Neural cell (in vitro differentiated cells): ENCODE data around the gene CTDNEP1. TPM values are rescaled to one million over a fixed set of nuclear protein-coding genes. Genes with fewer than 3 reads are reported as not detected.
A peak's percentile ranks its signal among the peaks of the same experiment; 100 is the strongest.

Experiments
- H2AFZ ChIP-seq: fragments of 200-600, 300-800 bp; sonication (generic), shearing (Covaris generic); 2 replicates; pipeline ENCODE4 v1.6.0; 2014; ENCODE audit warnings: low read depth, mild to moderate bottlenecking, antibody characterized with exemption, low read length, moderate library complexity
- H3F3A ChIP-seq: fragments of 200-600 bp; shearing (Covaris generic); 2 replicates; pipeline ENCODE4 v1.6.1; 2016; ENCODE audit warnings: mild to moderate bottlenecking, moderate library complexity, mixed read lengths, antibody characterized with exemption, low read length; ENCODE audit not compliant: insufficient read depth, poor library complexity, severe bottlenecking
- H3K27ac ChIP-seq: fragments of 200-600, 300-800 bp; sonication (generic), shearing (Covaris generic); 2 replicates; pipeline ENCODE4 v1.5.1; 2014; ENCODE audit warnings: mild to moderate bottlenecking, low read length, moderate library complexity
- H3K27me3 ChIP-seq: fragments of 300-800, 200-600 bp; sonication (generic), shearing (Covaris generic); 2 replicates; pipeline ENCODE4 v1.6.0; 2014; ENCODE audit warnings: mild to moderate bottlenecking, low read depth, low read length, moderate library complexity; ENCODE audit not compliant: insufficient read depth
- H3K36me3 ChIP-seq: fragments of 300-800, 200-600 bp; sonication (generic), shearing (Covaris generic); 2 replicates; pipeline ENCODE4 v1.5.1; 2014; ENCODE audit warnings: mild to moderate bottlenecking, antibody characterized with exemption, low read length, moderate library complexity; ENCODE audit not compliant: insufficient read depth
- H3K4me2 ChIP-seq: fragments of 300-800, 200-600 bp; sonication (generic), shearing (Covaris generic); 2 replicates; pipeline ENCODE4 v1.6.0; 2014; ENCODE audit warnings: mild to moderate bottlenecking, low read length
- H3K4me3 ChIP-seq: fragments of 300-800, 200-600 bp; sonication (generic), shearing (Covaris generic); 2 replicates; pipeline ENCODE4 v1.5.1; 2014; ENCODE audit warnings: mild to moderate bottlenecking, low read length, moderate library complexity
- H3K79me2 ChIP-seq: fragments of 200-600 bp; shearing (Covaris generic); replicated peaks from 2 replicates; pipeline ENCODE4 v1.6.0; 2014; ENCODE audit warnings: mild to moderate bottlenecking, low read length, moderate library complexity; ENCODE audit not compliant: insufficient read depth
- H3K9ac ChIP-seq: fragments of 300-800, 200-600 bp; sonication (generic), shearing (Covaris generic); 2 replicates; pipeline ENCODE4 v1.6.1; 2016; ENCODE audit warnings: mild to moderate bottlenecking, low read length, mixed read lengths
- H3K9me2 ChIP-seq: fragments of 200-600 bp; shearing (Covaris generic); 2 replicates; pipeline ENCODE4 v1.6.1; 2016; ENCODE audit warnings: mild to moderate bottlenecking, low read length, mixed read lengths; ENCODE audit not compliant: insufficient read depth
- H3K9me3 ChIP-seq: fragments of 200-600, 300-800 bp; sonication (generic), shearing (Covaris generic); 2 replicates; pipeline ENCODE4 v1.6.1; 2016; ENCODE audit warnings: mild to moderate bottlenecking, mixed run types, low read length, moderate library complexity, mixed read lengths
- H4K20me1 ChIP-seq: fragments of 200-600 bp; shearing (Covaris generic); 2 replicates; pipeline ENCODE4 v1.6.1; 2016; ENCODE audit warnings: mild to moderate bottlenecking, mixed run types; ENCODE audit not compliant: insufficient read depth
- EP300 ChIP-seq: fragments of 450-650 bp; conservative IDR thresholded peaks from 2 replicates; pipeline ENCODE4 v1.6.1; 2014; ENCODE audit warnings: antibody characterized with exemption, mild to moderate bottlenecking, moderate library complexity; ENCODE audit not compliant: poor library complexity, severe bottlenecking
- EZH2 ChIP-seq: fragments of 200-600, 300-800 bp; shearing (Covaris generic), sonication (generic); IDR thresholded peaks from 2 replicates; pipeline ENCODE4 v1.6.1; 2014; ENCODE audit warnings: antibody characterized with exemption, low read length, borderline replicate concordance, mild to moderate bottlenecking; ENCODE audit not compliant: insufficient read depth, poor library complexity, severe bottlenecking
- MXI1 ChIP-seq: fragments of 450-650 bp; conservative IDR thresholded peaks from 2 replicates; pipeline ENCODE4 v1.6.1; 2014; ENCODE audit warnings: antibody characterized with exemption, mild to moderate bottlenecking; ENCODE audit not compliant: poor library complexity, severe bottlenecking
- POLR2AphosphoS5 ChIP-seq: IDR thresholded peaks from 2 replicates; pipeline ENCODE4 v1.6.1; 2012
- RAD21 ChIP-seq: fragments of 450-650 bp; conservative IDR thresholded peaks from 2 replicates; pipeline ENCODE4 v1.6.1; 2014; ENCODE audit warnings: antibody characterized with exemption, mild to moderate bottlenecking, moderate library complexity
- SMC3 ChIP-seq: fragments of 450-650 bp; conservative IDR thresholded peaks from 2 replicates; pipeline ENCODE4 v1.6.1; 2014; ENCODE audit warnings: antibody characterized with exemption, mild to moderate bottlenecking, moderate library complexity; ENCODE audit not compliant: poor library complexity
- TAF1 ChIP-seq: IDR thresholded peaks from 2 replicates; pipeline ENCODE4 v1.6.1; 2012; ENCODE audit warnings: low read depth
- polyA plus RNA-seq: library from polyadenylated mRNA; depleted of rRNA; stranded (reverse); fragments of >200 nt; gene quantifications from 2 replicates; pipeline ENCODE4 v1.2.3, GENCODE V29; 2014
- TF ChIP-seq, protein P1 (sequence below): fragments of 450-650 bp; IDR thresholded peaks from 2 replicates; pipeline ENCODE4 v1.5.1; 2014; ENCODE audit warnings: antibody characterized with exemption, mild to moderate bottlenecking, moderate library complexity; ENCODE audit not compliant: poor library complexity, severe bottlenecking
- TF ChIP-seq, protein P2 (sequence below): IDR thresholded peaks from 2 replicates; pipeline ENCODE4 v1.6.1; 2012; ENCODE audit warnings: borderline replicate concordance

The CTDNEP1 gene
- polyA plus RNA-seq, 1 donor from 2014 or later = 39.4 TPM

DNA sequence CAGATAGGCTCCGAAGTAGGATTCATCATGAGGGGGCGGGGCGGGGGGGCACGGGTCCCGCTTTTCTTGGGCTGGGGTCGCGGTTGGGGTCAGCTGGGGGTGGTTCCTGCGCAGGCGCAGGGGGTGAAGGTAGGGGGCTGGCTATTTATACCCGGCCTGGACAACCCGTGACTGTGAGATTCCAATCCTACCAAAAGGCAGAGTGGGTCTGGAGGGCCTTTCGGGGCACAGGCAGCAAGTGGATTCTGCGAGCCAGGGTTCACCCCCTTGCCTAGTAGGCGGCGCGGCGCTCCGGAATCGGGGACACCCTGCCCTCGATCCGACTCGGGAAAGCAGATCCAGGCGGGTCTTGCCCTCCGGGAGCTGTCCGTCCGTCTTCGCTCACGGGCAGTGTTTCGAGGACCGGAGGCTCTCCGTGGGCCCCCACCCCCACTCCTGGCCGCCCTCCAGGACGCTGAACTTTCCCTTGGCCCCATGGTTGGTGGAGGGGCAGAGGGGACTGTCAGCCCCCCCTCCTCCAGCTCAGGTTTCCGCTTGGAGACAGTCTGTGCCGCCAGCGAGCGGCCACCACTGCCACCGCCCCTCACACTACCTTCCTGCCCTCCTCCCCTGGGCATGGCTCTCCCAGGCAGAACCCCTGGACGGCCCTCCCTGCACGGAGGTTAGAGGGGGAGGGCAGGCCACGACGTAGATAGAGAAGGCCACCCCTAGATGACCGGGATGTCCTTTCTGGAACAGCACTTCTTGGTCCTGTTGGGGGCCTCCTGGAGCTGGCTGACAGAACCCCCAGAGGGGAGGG is 30.6 kb upstream of the CTDNEP1 start:
- Histone ChIP-seq H3K4me2 (no peak overlapping the region), H3K27me3 (peaks cover 31% of the 10 kb centered on the region), H3K9ac (no peak overlapping the region), H3K79me2 (no peaks in the 10 kb centered on the region), H3K9me2 (no peaks in the 10 kb centered on the region), H3K9me3 (no peaks in the 10 kb centered on the region), H3K36me3 (no peaks in the 10 kb centered on the region), H3K27ac (no peak overlapping the region), H3F3A (no peaks in the 10 kb centered on the region), H2AFZ (no peak overlapping the region), H4K20me1 (no peaks in the 10 kb centered on the region), H3K4me3 (peak overlapping the region; percentile 60)
- peak; percentile 27 for TF ChIP-seq EZH2
- TF ChIP-seq EP300 = no peak

DNA sequence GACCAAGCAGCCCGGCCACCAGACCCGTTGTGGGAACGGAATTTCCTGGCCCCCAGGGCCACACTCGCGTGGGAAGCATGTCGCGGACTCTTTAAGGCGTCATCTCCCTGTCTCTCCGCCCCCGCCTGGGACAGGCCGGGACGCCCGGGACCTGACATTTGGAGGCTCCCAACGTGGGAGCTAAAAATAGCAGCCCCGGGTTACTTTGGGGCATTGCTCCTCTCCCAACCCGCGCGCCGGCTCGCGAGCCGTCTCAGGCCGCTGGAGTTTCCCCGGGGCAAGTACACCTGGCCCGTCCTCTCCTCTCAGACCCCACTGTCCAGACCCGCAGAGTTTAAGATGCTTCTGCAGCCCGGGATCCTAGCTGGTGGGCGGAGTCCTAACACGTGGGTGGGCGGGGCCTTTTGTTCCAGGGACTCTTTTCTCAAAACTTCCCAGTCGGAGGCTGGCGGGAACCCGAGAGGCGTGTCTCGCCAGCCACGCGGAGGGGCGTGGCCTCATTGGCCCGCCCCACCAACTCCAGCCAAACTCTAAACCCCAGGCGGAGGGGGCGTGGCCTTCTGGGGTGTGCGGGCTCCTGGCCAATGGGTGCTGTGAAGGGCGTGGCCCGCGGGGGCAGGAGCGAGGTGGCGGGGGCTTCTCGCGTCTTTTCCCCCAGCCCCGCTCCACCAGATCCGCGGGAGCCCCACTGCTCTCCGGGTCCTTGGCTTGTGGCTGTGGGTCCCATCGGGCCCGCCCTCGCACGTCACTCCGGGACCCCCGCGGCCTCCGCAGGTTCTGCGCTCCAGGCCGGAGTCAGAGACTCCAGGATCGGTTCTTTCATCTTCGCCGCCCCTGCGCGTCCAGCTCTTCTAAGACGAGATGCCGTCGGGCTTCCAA is 29.8 kb upstream of the CTDNEP1 start, which contains the start of gene SLC2A4:
Gene SLC2A4, plus strand, starts transcription at position 645 of the 879 bp plus-strand sequence. Its CDS starts 217 bp downstream, at position 862.
- Histone ChIP-seq H4K20me1 (no peaks in the 10 kb centered on the region), H3K4me2 (peak within 1 kb of the TSS; percentile 84), H3F3A (no peaks in the 10 kb centered on the region), H3K36me3 (no peaks in the 10 kb centered on the region), H3K27ac (no peak within 1 kb of the TSS), H3K27me3 (peaks cover 31% of the 10 kb centered on the region), H3K4me3 (peak within 1 kb of the TSS; percentile 60), H3K9me3 (no peaks in the 10 kb centered on the region), H3K79me2 (no peaks in the 10 kb centered on the region), H3K9ac (no peak within 1 kb of the TSS), H2AFZ (no peak within 1 kb of the TSS), H3K9me2 (no peaks in the 10 kb centered on the region)
- TF ChIP-seq RAD21 = no peak
- TF ChIP-seq, protein P1, sequence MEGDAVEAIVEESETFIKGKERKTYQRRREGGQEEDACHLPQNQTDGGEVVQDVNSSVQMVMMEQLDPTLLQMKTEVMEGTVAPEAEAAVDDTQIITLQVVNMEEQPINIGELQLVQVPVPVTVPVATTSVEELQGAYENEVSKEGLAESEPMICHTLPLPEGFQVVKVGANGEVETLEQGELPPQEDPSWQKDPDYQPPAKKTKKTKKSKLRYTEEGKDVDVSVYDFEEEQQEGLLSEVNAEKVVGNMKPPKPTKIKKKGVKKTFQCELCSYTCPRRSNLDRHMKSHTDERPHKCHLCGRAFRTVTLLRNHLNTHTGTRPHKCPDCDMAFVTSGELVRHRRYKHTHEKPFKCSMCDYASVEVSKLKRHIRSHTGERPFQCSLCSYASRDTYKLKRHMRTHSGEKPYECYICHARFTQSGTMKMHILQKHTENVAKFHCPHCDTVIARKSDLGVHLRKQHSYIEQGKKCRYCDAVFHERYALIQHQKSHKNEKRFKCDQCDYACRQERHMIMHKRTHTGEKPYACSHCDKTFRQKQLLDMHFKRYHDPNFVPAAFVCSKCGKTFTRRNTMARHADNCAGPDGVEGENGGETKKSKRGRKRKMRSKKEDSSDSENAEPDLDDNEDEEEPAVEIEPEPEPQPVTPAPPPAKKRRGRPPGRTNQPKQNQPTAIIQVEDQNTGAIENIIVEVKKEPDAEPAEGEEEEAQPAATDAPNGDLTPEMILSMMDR = no peak
- TF ChIP-seq POLR2AphosphoS5 = no peak
- TF ChIP-seq MXI1 = peak; percentile 76
- TF ChIP-seq TAF1 = no peak
- no peak for TF ChIP-seq EZH2
- no peak for TF ChIP-seq EP300

DNA sequence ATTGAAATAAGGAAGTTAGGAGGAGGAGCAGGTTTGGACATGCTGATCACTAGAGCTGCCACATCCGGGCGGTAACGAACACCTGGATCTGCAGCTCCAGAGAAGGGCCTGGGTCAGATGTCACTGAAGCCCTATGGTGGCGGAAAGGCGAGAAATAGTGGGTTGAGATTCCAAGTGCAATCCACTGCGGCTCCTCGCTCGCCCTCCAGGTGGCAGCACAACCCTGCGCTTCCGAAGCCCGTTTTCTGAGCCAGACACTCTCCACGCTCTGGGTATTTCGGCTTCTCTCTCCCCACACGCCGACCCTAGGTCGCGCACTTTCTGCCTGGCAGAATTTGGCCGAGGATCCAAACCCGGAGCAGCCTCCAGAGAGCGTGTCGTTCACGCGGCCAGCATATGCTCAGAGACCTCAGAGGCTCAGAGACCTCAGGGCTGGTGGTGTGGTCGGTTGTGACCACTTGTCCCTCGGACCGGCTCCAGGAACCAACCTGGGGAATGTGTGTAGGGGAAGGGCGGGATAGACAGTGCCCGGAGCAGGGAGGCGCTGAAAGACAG is 29.1 kb upstream of the CTDNEP1 start:
- Histone ChIP-seq H4K20me1 (no peaks in the 10 kb centered on the region), H3K4me3 (peak overlapping the region; percentile 60), H3K4me2 (peak overlapping the region; percentile 84), H3K79me2 (no peaks in the 10 kb centered on the region), H3K9me2 (no peaks in the 10 kb centered on the region), H2AFZ (no peak overlapping the region), H3K36me3 (no peaks in the 10 kb centered on the region), H3K9ac (no peak overlapping the region), H3K27ac (no peak overlapping the region), H3K27me3 (peaks cover 31% of the 10 kb centered on the region), H3K9me3 (no peaks in the 10 kb centered on the region), H3F3A (no peaks in the 10 kb centered on the region)
- TF ChIP-seq MXI1 (peak; percentile 12), EZH2 (no peak), EP300 (no peak), SMC3 (peak; percentile 96), TAF1 (no peak), RAD21 (peak; percentile 96), POLR2AphosphoS5 (no peak)
- TF ChIP-seq, protein P2, sequence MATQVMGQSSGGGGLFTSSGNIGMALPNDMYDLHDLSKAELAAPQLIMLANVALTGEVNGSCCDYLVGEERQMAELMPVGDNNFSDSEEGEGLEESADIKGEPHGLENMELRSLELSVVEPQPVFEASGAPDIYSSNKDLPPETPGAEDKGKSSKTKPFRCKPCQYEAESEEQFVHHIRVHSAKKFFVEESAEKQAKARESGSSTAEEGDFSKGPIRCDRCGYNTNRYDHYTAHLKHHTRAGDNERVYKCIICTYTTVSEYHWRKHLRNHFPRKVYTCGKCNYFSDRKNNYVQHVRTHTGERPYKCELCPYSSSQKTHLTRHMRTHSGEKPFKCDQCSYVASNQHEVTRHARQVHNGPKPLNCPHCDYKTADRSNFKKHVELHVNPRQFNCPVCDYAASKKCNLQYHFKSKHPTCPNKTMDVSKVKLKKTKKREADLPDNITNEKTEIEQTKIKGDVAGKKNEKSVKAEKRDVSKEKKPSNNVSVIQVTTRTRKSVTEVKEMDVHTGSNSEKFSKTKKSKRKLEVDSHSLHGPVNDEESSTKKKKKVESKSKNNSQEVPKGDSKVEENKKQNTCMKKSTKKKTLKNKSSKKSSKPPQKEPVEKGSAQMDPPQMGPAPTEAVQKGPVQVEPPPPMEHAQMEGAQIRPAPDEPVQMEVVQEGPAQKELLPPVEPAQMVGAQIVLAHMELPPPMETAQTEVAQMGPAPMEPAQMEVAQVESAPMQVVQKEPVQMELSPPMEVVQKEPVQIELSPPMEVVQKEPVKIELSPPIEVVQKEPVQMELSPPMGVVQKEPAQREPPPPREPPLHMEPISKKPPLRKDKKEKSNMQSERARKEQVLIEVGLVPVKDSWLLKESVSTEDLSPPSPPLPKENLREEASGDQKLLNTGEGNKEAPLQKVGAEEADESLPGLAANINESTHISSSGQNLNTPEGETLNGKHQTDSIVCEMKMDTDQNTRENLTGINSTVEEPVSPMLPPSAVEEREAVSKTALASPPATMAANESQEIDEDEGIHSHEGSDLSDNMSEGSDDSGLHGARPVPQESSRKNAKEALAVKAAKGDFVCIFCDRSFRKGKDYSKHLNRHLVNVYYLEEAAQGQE = no peak
- TF ChIP-seq, protein P1 = peak; percentile 98
